ENCODE results near the gene RPRD1B.

DNA sequence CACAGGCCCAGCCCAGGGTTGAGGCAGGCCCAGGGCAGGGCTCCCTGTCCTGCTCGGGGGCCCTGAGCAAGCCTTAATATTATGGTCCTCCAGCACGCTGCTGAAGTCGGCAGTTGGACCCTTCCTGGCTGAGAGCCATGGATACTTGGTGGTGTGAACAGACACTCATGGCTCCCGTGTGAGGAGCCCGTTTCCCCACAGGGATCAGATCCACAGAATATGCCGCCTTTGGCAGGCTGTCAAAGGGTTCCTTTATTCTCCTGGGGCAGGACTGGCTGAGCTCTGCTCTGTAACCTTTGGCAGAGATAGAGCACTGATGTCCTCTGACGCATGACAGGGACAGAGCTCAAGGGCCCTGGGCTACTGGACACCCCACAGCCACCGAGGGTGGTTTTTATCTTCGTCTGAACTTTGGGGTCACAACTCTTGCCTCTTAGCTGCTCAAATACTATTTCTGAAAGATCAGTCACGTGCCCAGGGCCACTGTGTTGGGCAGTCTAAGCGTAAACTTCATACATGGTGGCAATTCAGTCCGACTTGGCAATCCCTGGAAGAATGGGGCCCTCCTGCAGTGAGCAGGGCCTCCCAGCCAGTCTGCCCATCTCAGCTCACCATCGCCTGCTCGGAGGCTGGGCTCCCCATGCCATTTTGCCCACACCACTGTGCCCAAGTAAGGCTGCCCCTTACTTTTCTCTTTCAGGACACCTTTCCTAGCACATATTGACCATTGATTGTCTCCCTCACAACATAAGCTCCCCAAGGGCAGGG lies 49.3 kb upstream of the RPRD1B start:
- TF ChIP-seq, protein P1, sequence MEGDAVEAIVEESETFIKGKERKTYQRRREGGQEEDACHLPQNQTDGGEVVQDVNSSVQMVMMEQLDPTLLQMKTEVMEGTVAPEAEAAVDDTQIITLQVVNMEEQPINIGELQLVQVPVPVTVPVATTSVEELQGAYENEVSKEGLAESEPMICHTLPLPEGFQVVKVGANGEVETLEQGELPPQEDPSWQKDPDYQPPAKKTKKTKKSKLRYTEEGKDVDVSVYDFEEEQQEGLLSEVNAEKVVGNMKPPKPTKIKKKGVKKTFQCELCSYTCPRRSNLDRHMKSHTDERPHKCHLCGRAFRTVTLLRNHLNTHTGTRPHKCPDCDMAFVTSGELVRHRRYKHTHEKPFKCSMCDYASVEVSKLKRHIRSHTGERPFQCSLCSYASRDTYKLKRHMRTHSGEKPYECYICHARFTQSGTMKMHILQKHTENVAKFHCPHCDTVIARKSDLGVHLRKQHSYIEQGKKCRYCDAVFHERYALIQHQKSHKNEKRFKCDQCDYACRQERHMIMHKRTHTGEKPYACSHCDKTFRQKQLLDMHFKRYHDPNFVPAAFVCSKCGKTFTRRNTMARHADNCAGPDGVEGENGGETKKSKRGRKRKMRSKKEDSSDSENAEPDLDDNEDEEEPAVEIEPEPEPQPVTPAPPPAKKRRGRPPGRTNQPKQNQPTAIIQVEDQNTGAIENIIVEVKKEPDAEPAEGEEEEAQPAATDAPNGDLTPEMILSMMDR (IDR thresholded peaks at IDR 0.05): no peak
- no peak for TF ChIP-seq ZFX (IDR thresholded peaks at IDR 0.05; ENCODE audit: borderline replicate concordance)
